A673 (cell line): ENCODE data around the gene PDE6A.

ENCODE experiments used
- CTCF ChIP-seq: fragments of 300-800, 200-600 bp; sonication (generic); conservative IDR thresholded peaks from 2 replicates; pipeline ENCODE4 v1.5.1; 2017; ENCODE audit warnings: low read depth, mild to moderate bottlenecking, antibody characterized with exemption, low read length, moderate library complexity, mixed read lengths
- EZH2 ChIP-seq: fragments of 200-600 bp; sonication (generic); IDR thresholded peaks from 2 replicates; pipeline ENCODE4 v1.6.1; 2017; ENCODE audit warnings: borderline replicate concordance, low read depth, mild to moderate bottlenecking, mixed read lengths, antibody characterized with exemption, low read length; ENCODE audit not compliant: poor library complexity, severe bottlenecking

GRCh38 chr5:149853701-149854100, 90.9 kb downstream of the PDE6A start:
- TF ChIP-seq CTCF, result no peak
- no peak for TF ChIP-seq EZH2
